Measurements from ENCODE around the gene DBH. TPM values are rescaled to one million over a fixed set of nuclear protein-coding genes. Genes with fewer than 3 reads are reported as not detected.

Gene DBH
- total RNA-seq, 3 donors from 2014 or later, result not detected

- no peak overlapping the region for H3K4me3 ChIP-seq
- no peaks in the 10 kb centered on the region for H3K4me1 ChIP-seq (ENCODE audit: low read depth)
- no peaks in the 10 kb centered on the region for H3K9me3 ChIP-seq
- intact Hi-C loops (cut with DNase I, micrococcal nuclease), result no loop called here
- DNase-seq (no peak), ATAC-seq (no peak)
- TF ChIP-seq, protein P1, sequence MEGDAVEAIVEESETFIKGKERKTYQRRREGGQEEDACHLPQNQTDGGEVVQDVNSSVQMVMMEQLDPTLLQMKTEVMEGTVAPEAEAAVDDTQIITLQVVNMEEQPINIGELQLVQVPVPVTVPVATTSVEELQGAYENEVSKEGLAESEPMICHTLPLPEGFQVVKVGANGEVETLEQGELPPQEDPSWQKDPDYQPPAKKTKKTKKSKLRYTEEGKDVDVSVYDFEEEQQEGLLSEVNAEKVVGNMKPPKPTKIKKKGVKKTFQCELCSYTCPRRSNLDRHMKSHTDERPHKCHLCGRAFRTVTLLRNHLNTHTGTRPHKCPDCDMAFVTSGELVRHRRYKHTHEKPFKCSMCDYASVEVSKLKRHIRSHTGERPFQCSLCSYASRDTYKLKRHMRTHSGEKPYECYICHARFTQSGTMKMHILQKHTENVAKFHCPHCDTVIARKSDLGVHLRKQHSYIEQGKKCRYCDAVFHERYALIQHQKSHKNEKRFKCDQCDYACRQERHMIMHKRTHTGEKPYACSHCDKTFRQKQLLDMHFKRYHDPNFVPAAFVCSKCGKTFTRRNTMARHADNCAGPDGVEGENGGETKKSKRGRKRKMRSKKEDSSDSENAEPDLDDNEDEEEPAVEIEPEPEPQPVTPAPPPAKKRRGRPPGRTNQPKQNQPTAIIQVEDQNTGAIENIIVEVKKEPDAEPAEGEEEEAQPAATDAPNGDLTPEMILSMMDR (IDR thresholded peaks at IDR 0.05), result no peak
- H3K36me3 ChIP-seq (ENCODE audit: low read depth), result no peaks in the 10 kb centered on the region
These were observed 2.5 kb upstream of the DBH start for GRCh38 chr9:133633681-133634080.

GRCh38 chr9:133634081-133634691, 2.0 kb upstream of the DBH start:
- ATAC-seq, result no peak
- DNase-seq, result no peak
- TF ChIP-seq, protein P1 (IDR thresholded peaks at IDR 0.05), result no peak
- Histone ChIP-seq H3K9me3 (no peaks in the 10 kb centered on the region), H3K4me3 (no peak overlapping the region), H3K36me3 (ENCODE audit: low read depth) (no peaks in the 10 kb centered on the region), H3K4me1 (ENCODE audit: low read depth) (no peaks in the 10 kb centered on the region)
- intact Hi-C loops (cut with DNase I, micrococcal nuclease), result no loop called here

- TF ChIP-seq, protein P1 (IDR thresholded peaks at IDR 0.05), result no peak
- DNase-seq, result no peak
- Histone ChIP-seq H3K9me3 (no peaks in the 10 kb centered on the region), H3K36me3 (ENCODE audit: low read depth) (no peaks in the 10 kb centered on the region), H3K4me1 (ENCODE audit: low read depth) (no peaks in the 10 kb centered on the region), H3K4me3 (no peak overlapping the region)
- ATAC-seq, result no peak
- intact Hi-C loops (cut with DNase I, micrococcal nuclease), result no loop called here
These were observed 1.1 kb upstream of the DBH start for GRCh38 chr9:133635098-133635497.

- DNase-seq (no peak), ATAC-seq (no peak)
- intact Hi-C loops (cut with DNase I, micrococcal nuclease), result no loop called here
- no peak overlapping the region for H3K4me3 ChIP-seq
- H3K36me3 ChIP-seq (ENCODE audit: low read depth), result no peaks in the 10 kb centered on the region
- no peaks in the 10 kb centered on the region for H3K9me3 ChIP-seq
- H3K4me1 ChIP-seq (ENCODE audit: low read depth), result no peaks in the 10 kb centered on the region
- TF ChIP-seq, protein P1 (IDR thresholded peaks at IDR 0.05), result no peak
These were observed 739 bp downstream of the DBH start for GRCh38 chr9:133636902-133637301.

DNA sequence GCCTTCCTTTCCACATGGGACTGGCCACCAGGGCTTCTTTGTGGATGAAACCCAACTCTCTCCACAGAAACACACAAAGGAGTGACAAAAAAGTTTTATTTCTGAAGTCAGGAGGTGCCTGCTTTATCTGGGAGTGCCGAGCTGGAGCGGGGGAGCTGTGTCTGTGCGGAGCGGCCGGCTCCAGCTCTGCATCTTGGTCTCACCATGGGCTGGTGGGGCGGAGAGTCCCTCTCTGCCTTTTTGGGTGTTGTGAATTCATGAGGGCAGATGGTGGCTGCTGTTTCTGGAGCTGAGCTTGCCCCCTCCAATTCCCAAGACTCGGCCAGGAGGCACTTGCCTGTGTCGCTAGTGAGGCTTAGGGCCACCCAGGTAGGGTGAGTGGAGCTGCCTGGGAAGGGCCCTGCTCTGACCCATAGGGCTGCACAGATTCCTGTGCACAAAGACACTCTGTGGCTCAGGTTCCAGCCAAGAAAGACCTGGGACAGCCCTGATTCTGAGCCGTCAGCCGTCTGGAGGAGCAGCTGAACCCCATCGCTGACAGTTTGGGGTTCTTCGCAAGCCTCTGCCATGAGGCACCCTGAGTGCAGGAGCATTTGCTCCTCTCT, 1.4 kb downstream of the DBH start:
- Histone ChIP-seq H3K4me3 (no peak overlapping the region), H3K36me3 (ENCODE audit: low read depth) (no peaks in the 10 kb centered on the region), H3K9me3 (no peaks in the 10 kb centered on the region), H3K4me1 (ENCODE audit: low read depth) (no peaks in the 10 kb centered on the region)
- TF ChIP-seq, protein P1 (IDR thresholded peaks at IDR 0.05), result no peak
- DNase-seq (peak in 1 of 3 donors; percentile 29), ATAC-seq (no peak)
- intact Hi-C loops (cut with DNase I, micrococcal nuclease), result no loop called here

All from mucosa of descending colon (tissue), 3 donors.